ENCODE data around the gene TJP1.
"Not testable (repeated sequence)": the region's sequence is repeated elsewhere in the genome, so short reads cannot be mapped to it uniquely, and the experiment has no call there.

Gene TJP1

GRCh38 chr15:29672446-29672845, 149.8 kb downstream of the TJP1 start:
- CTCF ChIA-PET: interaction anchor here (0.8 to 1.8 kb wide), 2 partner anchors 253 to 402 kb away, joined by 4 to 5 read pairs; no protein-coding TSS in a partner anchor
- H3K27ac ChIP-seq (ENCODE audit: extremely low read depth, low read depth, low read length): no peak overlapping the region

DNA sequence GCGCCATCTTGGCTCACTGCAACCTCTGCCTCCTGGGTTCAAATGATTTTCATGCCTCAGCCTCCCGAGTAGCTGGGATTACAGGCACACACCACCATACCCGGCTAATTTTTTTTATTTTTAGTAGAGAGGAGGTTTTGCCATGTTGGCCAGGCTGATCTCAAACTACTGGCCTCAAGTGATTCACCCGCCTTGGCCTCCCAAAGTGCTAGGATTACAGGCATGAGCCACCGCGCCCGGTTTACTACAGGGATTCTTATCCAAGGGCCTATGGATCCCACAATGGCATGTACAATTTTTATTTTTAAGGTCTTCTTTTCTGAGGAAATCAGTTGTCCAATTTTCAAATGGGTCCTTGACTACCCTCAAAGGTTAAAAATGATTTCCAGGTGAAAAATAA, 150.2 kb downstream of the TJP1 start:
- POLR2A ChIA-PET; H3K9me3 ChIP-seq (ENCODE audit: control insufficient read depth, insufficient read depth, low read depth, low read length); H3K4me3 ChIP-seq (ENCODE audit: low read depth, low read length); H3K4me1 ChIP-seq (ENCODE audit: control insufficient read depth, insufficient read depth, low read length); H3K36me3 ChIP-seq (ENCODE audit: control insufficient read depth in 2 of 2, insufficient read depth in 1 of 2, low read length in 2 of 2); H3K27ac ChIP-seq (ENCODE audit: extremely low read depth, low read depth, low read length): not testable (repeated sequence)
- CTCF ChIA-PET: interaction anchor here (0.8 to 1.8 kb wide), 2 partner anchors 254 to 403 kb away, joined by 4 to 5 read pairs; no protein-coding TSS in a partner anchor

More at GRCh38 chr15:29672446-29672845, 149.8 kb downstream of the TJP1 start:
- POLR2A ChIA-PET: no interaction called here
- no peak overlapping the region for H3K4me3 ChIP-seq (ENCODE audit: low read depth, low read length)
- H3K4me1 ChIP-seq (ENCODE audit: control insufficient read depth, insufficient read depth, low read length): no peaks in the 10 kb centered on the region
- H3K36me3 ChIP-seq (ENCODE audit: control insufficient read depth in 2 of 2, insufficient read depth in 1 of 2, low read length in 2 of 2): no peaks in the 10 kb centered on the region
- H3K9me3 ChIP-seq (ENCODE audit: control insufficient read depth, insufficient read depth, low read depth, low read length): no peaks in the 10 kb centered on the region
- TF ChIP-seq GLIS1 (tag by site-specific recombination; IDR thresholded peaks at IDR 0.05) (no peak), ZNF488 (tag by site-specific recombination; IDR thresholded peaks at IDR 0.05) (no peak), ZNF426 (tag by site-specific recombination; IDR thresholded peaks at IDR 0.05) (no peak), ZNF404 (tag by site-specific recombination; IDR thresholded peaks at IDR 0.05) (no peak), ZNF768 (tag by site-specific recombination; IDR thresholded peaks at IDR 0.05) (no peak), ZNF521 (tag by site-specific recombination; IDR thresholded peaks at IDR 0.05) (no peak), SP2 (tag by site-specific recombination; IDR thresholded peaks at IDR 0.05) (no peak), ZNF677 (tag by site-specific recombination; IDR thresholded peaks at IDR 0.05) (no peak), ZNF529 (tag by site-specific recombination; IDR thresholded peaks at IDR 0.05; ENCODE audit: insufficient replicate concordance) (no peak), BCL11A (tag by site-specific recombination; IDR thresholded peaks at IDR 0.05; ENCODE audit: low read depth) (no peak), ZEB2 (tag by site-specific recombination; IDR thresholded peaks at IDR 0.05) (no peak), SETDB1 (IDR thresholded peaks at IDR 0.05; ENCODE audit: insufficient read length, low read length) (no peak), ZNF837 (tag by site-specific recombination; IDR thresholded peaks at IDR 0.05) (no peak), ZNF350 (tag by site-specific recombination; IDR thresholded peaks at IDR 0.05) (no peak), WT1 (tag by site-specific recombination; IDR thresholded peaks at IDR 0.05) (no peak), ZNF561 (tag by site-specific recombination; IDR thresholded peaks at IDR 0.05; ENCODE audit: borderline replicate concordance) (no peak), ZNF510 (tag by site-specific recombination; IDR thresholded peaks at IDR 0.05; ENCODE audit: insufficient replicate concordance) (no peak)
- TF ChIP-seq, protein P1, sequence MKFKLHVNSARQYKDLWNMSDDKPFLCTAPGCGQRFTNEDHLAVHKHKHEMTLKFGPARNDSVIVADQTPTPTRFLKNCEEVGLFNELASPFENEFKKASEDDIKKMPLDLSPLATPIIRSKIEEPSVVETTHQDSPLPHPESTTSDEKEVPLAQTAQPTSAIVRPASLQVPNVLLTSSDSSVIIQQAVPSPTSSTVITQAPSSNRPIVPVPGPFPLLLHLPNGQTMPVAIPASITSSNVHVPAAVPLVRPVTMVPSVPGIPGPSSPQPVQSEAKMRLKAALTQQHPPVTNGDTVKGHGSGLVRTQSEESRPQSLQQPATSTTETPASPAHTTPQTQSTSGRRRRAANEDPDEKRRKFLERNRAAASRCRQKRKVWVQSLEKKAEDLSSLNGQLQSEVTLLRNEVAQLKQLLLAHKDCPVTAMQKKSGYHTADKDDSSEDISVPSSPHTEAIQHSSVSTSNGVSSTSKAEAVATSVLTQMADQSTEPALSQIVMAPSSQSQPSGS (tag by site-specific recombination; IDR thresholded peaks at IDR 0.05; ENCODE audit: low read depth): no peak
- TF ChIP-seq, protein P2, sequence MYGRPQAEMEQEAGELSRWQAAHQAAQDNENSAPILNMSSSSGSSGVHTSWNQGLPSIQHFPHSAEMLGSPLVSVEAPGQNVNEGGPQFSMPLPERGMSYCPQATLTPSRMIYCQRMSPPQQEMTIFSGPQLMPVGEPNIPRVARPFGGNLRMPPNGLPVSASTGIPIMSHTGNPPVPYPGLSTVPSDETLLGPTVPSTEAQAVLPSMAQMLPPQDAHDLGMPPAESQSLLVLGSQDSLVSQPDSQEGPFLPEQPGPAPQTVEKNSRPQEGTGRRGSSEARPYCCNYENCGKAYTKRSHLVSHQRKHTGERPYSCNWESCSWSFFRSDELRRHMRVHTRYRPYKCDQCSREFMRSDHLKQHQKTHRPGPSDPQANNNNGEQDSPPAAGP (tag by site-specific recombination; IDR thresholded peaks at IDR 0.05): no peak
- TF ChIP-seq, protein P3, sequence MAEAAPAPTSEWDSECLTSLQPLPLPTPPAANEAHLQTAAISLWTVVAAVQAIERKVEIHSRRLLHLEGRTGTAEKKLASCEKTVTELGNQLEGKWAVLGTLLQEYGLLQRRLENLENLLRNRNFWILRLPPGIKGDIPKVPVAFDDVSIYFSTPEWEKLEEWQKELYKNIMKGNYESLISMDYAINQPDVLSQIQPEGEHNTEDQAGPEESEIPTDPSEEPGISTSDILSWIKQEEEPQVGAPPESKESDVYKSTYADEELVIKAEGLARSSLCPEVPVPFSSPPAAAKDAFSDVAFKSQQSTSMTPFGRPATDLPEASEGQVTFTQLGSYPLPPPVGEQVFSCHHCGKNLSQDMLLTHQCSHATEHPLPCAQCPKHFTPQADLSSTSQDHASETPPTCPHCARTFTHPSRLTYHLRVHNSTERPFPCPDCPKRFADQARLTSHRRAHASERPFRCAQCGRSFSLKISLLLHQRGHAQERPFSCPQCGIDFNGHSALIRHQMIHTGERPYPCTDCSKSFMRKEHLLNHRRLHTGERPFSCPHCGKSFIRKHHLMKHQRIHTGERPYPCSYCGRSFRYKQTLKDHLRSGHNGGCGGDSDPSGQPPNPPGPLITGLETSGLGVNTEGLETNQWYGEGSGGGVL (tag by site-specific recombination; IDR thresholded peaks at IDR 0.05): no peak
